Airway epithelial cell (primary cell): ENCODE results near the gene ADGRD2. TPM values are rescaled to one million over a fixed set of nuclear protein-coding genes. Genes with fewer than 3 reads are reported as not detected.

Experiments used
- total RNA-seq: library from RNA; depleted of rRNA; stranded (reverse); fragments of >200 nt; gene quantifications from 2 replicates; pipeline ENCODE4 v1.2.3, GENCODE V29; 2015

Gene ADGRD2, protein sequence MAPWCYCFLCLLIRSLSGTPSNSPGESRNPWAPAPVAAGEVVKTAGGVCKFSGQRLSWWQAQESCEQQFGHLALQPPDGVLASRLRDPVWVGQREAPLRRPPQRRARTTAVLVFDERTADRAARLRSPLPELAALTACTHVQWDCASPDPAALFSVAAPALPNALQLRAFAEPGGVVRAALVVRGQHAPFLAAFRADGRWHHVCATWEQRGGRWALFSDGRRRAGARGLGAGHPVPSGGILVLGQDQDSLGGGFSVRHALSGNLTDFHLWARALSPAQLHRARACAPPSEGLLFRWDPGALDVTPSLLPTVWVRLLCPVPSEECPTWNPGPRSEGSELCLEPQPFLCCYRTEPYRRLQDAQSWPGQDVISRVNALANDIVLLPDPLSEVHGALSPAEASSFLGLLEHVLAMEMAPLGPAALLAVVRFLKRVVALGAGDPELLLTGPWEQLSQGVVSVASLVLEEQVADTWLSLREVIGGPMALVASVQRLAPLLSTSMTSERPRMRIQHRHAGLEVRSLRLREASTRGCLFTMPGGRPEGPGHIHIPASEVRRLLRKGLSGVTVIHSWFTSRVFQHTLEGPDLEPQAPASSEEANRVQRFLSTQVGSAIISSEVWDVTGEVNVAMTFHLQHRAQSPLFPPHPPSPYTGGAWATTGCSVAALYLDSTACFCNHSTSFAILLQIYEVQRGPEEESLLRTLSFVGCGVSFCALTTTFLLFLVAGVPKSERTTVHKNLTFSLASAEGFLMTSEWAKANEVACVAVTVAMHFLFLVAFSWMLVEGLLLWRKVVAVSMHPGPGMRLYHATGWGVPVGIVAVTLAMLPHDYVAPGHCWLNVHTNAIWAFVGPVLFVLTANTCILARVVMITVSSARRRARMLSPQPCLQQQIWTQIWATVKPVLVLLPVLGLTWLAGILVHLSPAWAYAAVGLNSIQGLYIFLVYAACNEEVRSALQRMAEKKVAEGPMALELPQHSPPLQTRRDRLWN
- not detected in 2 replicates for total RNA-seq

DNA sequence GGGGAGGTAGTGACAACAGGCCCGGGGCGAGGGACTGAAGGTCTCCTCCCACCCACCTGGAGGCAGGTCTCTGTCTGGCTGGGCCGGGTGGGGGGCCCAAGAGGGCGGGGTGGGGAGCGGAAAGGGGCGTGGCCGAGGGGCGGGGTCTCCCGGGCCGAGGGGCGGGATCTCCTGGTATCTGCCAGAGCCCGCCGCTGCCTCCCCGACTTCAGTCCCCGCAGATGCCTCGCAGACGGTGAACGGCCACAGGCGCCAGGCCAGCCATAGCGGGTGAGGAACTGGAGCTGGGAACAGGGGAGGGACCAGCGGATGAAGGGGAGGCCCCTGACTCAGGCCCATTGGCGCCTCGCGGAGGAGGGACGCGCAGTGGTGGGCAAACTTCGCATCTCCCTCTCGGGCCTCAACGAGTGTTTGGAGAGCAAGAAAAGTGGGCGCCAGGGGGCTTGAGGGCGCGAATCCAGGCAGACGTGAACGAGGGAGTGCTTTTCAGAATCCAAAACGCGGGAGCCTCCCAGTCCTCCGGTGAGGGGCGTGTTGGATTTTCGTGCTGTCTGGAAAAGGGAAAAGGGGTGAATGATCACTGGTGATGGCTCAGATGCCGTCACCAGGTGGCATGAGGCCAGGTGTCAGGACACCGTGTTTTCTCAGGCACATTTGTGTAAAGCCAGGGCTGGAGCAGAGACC lies at the start of gene ADGRD2:
TSS of gene ADGRD2 (plus strand) at position 211 of the 684 bp plus-strand sequence. CDS start 1,216 bp downstream, outside the sequence.

DNA sequence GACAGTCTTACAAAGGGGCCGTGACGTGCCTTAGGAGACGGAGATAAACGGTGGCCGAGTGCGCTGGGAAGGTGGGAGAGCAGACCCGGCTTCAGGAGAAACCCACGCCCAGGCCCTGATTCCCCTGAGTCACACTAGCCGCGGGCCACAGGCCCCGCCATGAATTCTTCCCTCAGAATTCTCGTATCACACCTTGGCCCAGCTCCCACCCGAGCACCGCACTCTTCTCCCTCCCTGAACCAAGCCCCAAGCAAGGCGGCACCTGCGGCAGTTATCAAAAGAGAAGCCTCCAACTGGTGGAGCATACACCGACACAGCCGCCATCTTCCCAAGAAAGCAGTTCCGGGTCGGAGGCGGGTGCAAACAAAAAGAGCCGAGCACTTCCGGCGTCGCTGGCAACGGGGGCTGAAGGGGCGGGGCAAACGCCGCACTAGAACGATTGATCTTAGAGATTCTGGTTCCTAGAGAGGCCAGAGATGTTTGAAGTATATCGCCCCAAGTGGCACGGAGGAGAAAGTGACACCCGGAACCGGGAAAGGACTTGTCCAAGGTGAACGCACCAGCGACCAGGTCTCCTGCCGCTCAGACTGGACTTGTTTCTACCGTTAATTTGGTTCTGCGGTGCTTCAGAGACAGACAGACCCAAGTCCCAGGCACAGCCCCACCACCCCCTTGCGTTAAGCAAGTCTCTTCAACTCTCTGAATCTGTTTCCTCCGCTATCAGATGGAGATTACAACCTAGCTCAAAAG lies 35.0 kb upstream of the ADGRD2 start, which contains the start of gene PSMB7:
TSS of gene PSMB7 (minus strand) at position 341 of the 750 bp plus-strand sequence. CDS start at position 324, 17 bp downstream.

DNA sequence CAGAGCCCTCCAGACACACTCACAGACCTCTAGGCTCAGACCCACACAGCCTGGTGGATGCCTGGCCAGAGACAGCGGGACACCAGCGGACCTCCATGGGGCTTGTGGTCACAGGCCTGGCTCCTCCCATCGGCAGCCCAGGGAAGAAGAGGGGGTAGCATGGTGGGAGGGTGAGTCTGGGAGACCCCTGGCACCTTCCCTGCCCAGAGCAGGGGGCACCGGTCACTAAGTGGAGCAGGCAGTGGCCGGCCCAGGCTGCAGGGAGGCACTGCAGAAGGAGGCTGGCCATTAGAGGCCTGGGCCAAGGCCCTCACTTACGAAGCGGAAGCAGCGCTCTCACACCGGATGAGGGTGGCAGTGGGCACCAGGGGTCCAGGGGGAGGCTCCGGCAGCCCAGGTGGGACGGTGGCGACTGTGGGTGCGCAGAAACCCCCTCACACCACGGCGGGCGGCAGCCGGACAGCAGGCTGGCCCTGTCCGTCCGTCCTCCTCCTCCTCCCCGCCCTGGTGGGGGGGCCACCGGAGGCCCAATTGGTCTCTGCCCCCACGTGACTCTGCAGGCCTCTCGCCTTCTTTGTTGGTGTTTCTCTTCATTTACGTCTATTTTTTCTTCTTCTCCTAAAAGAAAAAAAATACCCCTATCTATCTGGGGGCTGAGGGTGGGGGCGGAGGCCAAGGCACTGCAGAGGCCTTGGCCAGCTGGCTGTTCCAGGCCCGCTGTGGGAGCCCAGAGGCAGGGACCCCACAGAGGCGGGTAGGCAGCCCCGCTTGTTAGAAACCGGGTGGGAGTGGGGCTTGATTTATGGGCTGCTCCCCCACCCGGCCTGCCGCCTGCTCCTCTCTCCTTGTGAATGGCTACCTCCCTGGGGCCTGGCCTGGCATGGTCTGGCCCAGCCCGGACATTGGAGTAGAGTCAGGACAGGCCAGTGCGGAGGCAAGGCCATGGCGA lies 57.0 kb downstream of the ADGRD2 start, which contains the start of gene NR5A1:
TSS of gene NR5A1 (minus strand) at position 469 of the 949 bp plus-strand sequence. CDS start 4,004 bp downstream, outside the sequence.

Other genes with a start within 250 kb of the ADGRD2 start
- 26.0 and 40.8 TPM in 2 replicates for gene NEK6, start 192.5 kb upstream of the ADGRD2 start, total RNA-seq
- 151 and 182 TPM in 2 replicates for gene PSMB7, start 35.0 kb upstream of the ADGRD2 start, total RNA-seq
- not detected in 2 replicates for gene NR5A1, start 56.9 kb downstream of the ADGRD2 start, total RNA-seq